DND-41 (cell line): ENCODE measurements around the gene SELENOW.

Source experiments
- ATAC-seq: fragments of 200-7000 bp; cut with Tn5 transposase; 3 replicates; pipeline ENCODE4 v1.9.1; 2021; ENCODE audit warnings: low read depth; ENCODE audit not compliant: insufficient read depth
- DNase-seq: peaks from one replicate; pipeline ENCODE4 v3.0.0-alpha.2; 2020
- H2AFZ ChIP-seq: 2 replicates; pipeline ENCODE4 v1.6.0; 2012; ENCODE audit warnings: low read depth, low read length
- H3K27ac ChIP-seq: 2 replicates; pipeline ENCODE4 v1.5.1; 2012; ENCODE audit warnings: low read length, inconsistent platforms
- H3K27me3 ChIP-seq: fragments of 200-600 bp; sonication (generic); 2 replicates; pipeline ENCODE4 v1.6.0; 2012; ENCODE audit warnings: low read length, mild to moderate bottlenecking, inconsistent platforms; ENCODE audit not compliant: insufficient read depth, poor library complexity
- H3K36me3 ChIP-seq: 2 replicates; pipeline ENCODE4 v1.5.1; 2012; ENCODE audit warnings: low read length, inconsistent platforms; ENCODE audit not compliant: insufficient read depth
- H3K4me1 ChIP-seq: 2 replicates; pipeline ENCODE4 v1.5.1; 2012; ENCODE audit warnings: mild to moderate bottlenecking, low read length; ENCODE audit not compliant: insufficient read depth
- H3K4me2 ChIP-seq: 2 replicates; pipeline ENCODE4 v1.6.0; 2012; ENCODE audit warnings: mild to moderate bottlenecking, moderate library complexity, low read length, inconsistent platforms; ENCODE audit not compliant: insufficient read depth
- H3K4me3 ChIP-seq, 2 experiments: fragments of 200-600 bp in 1 of 2; shearing (Covaris generic) in 1 of 2; 2 replicates each; pipeline ENCODE4 v1.5.1; 2012 to 2016; ENCODE audit warnings: inconsistent platforms in 2 of 2, low read length in 2 of 2, mild to moderate bottlenecking in 2 of 2, low read depth in 1 of 2, moderate library complexity in 1 of 2
- H3K79me2 ChIP-seq: 2 replicates; pipeline ENCODE4 v1.6.0; 2012; ENCODE audit warnings: low read length, inconsistent platforms; ENCODE audit not compliant: insufficient read depth
- H3K9ac ChIP-seq: 2 replicates; pipeline ENCODE4 v1.6.0; 2012; ENCODE audit warnings: low read depth, mild to moderate bottlenecking, inconsistent platforms, low read length, moderate library complexity
- H3K9me3 ChIP-seq: 2 replicates; pipeline ENCODE4 v1.5.1; 2012; ENCODE audit warnings: low read length, moderate library complexity, mild to moderate bottlenecking, inconsistent platforms; ENCODE audit not compliant: insufficient read depth, severe bottlenecking
- H4K20me1 ChIP-seq: 2 replicates; pipeline ENCODE4 v1.6.0; 2012; ENCODE audit warnings: low read length; ENCODE audit not compliant: insufficient read depth
- CTCF ChIP-seq: IDR thresholded peaks from 2 replicates; pipeline ENCODE4 v1.5.1; 2012; ENCODE audit warnings: borderline replicate concordance, low read length, moderate library complexity, mild to moderate bottlenecking; ENCODE audit not compliant: poor library complexity, severe bottlenecking; ENCODE audit errors: extremely low read depth
- EZH2 ChIP-seq: IDR thresholded peaks from 3 replicates; pipeline ENCODE4 v1.6.1; 2012; ENCODE audit warnings: borderline replicate concordance, low read depth, mild to moderate bottlenecking, moderate library complexity, low read length, inconsistent platforms; ENCODE audit not compliant: severe bottlenecking

SELENOW gene

GRCh38 chr19:47740866-47741519 lies 37.5 kb upstream of the SELENOW start:
- Histone ChIP-seq H3K36me3 (no peaks in the 10 kb centered on the region), H2AFZ (no peak overlapping the region), H3K4me3 (no peak overlapping the region), H3K27me3 (no peaks in the 10 kb centered on the region), H3K9me3 (no peaks in the 10 kb centered on the region), H3K4me2 (no peak overlapping the region), H3K9ac (no peak overlapping the region), H3K27ac (no peak overlapping the region), H3K4me1 (peaks cover 17% of the 10 kb centered on the region), H4K20me1 (no peaks in the 10 kb centered on the region), H3K79me2 (peaks cover 6% of the 10 kb centered on the region)
- TF ChIP-seq CTCF (no peak), EZH2 (no peak)
- ATAC-seq (no peak), DNase-seq (no peak)

- H3K27ac ChIP-seq = no peak overlapping the region
- peaks cover 2% of the 10 kb centered on the region for H3K36me3 ChIP-seq
- H3K4me3 ChIP-seq = no peak overlapping the region
- no peaks in the 10 kb centered on the region for H3K9me3 ChIP-seq
- H2AFZ ChIP-seq = no peak overlapping the region
- H3K4me1 ChIP-seq = peaks cover 23% of the 10 kb centered on the region
- no peaks in the 10 kb centered on the region for H3K27me3 ChIP-seq
- TF ChIP-seq EZH2 = no peak
- TF ChIP-seq CTCF = no peak
- H3K4me2 ChIP-seq = no peak overlapping the region
- DNase-seq (no peak), ATAC-seq (no peak)
- H3K79me2 ChIP-seq = peaks cover 13% of the 10 kb centered on the region
- H3K9ac ChIP-seq = no peak overlapping the region
- H4K20me1 ChIP-seq = no peaks in the 10 kb centered on the region
Measured at GRCh38 chr19:47741544-47742140, 36.9 kb upstream of the SELENOW start.

- no peak for DNase-seq
- Histone ChIP-seq H3K79me2 (peaks cover 21% of the 10 kb centered on the region), H3K27ac (no peak overlapping the region), H3K4me1 (peaks cover 31% of the 10 kb centered on the region), H3K36me3 (peaks cover 12% of the 10 kb centered on the region), H3K27me3 (no peaks in the 10 kb centered on the region), H3K9ac (no peak overlapping the region), H3K9me3 (no peaks in the 10 kb centered on the region), H4K20me1 (no peaks in the 10 kb centered on the region), H3K4me2 (no peak overlapping the region), H2AFZ (no peak overlapping the region), H3K4me3 (no peak overlapping the region)
- TF ChIP-seq EZH2 = no peak
- TF ChIP-seq CTCF = no peak
- no peak for ATAC-seq
Measured at GRCh38 chr19:47742634-47743033, 35.9 kb upstream of the SELENOW start.
